Measurements from ENCODE around the gene RXRA. TPM values are rescaled to one million over a fixed set of nuclear protein-coding genes. Genes with fewer than 3 reads are reported as not detected.

RXRA gene
- total and polyA plus RNA-seq, 2 of the 13 experiments (the other 11 are each of a cell fraction or from before 2014, with no cell fraction given) = 18.9 to 29.2 TPM

DNA sequence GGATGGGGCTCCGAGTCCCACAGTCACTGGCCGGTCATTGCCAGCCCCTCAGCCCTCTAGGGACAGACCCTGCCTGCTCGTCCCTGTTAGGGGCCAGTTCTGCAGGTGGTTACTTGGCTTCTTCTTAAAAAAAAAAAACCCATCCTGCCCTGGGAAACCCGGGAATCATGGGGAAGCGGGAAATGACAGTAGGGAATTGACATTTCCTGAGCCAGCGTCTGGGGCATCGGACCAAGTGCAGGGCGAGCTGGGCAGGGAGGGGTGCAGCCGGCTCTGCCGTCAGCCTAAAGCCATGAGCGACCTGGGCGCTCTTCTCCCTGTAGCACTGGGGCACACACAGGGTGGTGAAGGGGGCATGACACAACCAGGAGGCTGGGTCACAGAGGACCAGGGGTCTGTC, 66.6 kb downstream of the RXRA start:
- Histone ChIP-seq H3K9me3 (ENCODE audit: low read length) (no peaks in the 10 kb centered on the region), H3K27me3 (ENCODE audit: control insufficient read depth in 1 of 2, insufficient read depth in 2 of 2, low read length in 2 of 2) (no peaks in the 10 kb centered on the region), H3K9ac (ENCODE audit: insufficient read depth, low read depth, low read length) (no peak overlapping the region), H3K4me1 (ENCODE audit: insufficient read depth, low read length) (peaks cover 8% of the 10 kb centered on the region), H2AFZ (ENCODE audit: low read length) (no peak overlapping the region), H3K36me3 (replicated peaks in 1 of 2; ENCODE audit: control insufficient read depth in 1 of 2, insufficient read depth in 2 of 2, low read length in 2 of 2) (no peaks in the 10 kb centered on the region), H3K79me2 (ENCODE audit: insufficient read depth, low read length) (peaks cover 50% of the 10 kb centered on the region), H4K20me1 (ENCODE audit: insufficient read depth, low read length) (peaks cover 74% of the 10 kb centered on the region), H3K4me2 (ENCODE audit: low read depth, low read length) (no peak overlapping the region), H3K27ac (ENCODE audit: extremely low read length, insufficient read depth, low read length) (no peak overlapping the region), H3K4me3 (replicated peaks in 1 of 3; ENCODE audit: insufficient read depth in 1 of 3, low read depth in 2 of 3, low read length in 3 of 3) (no peak overlapping the region)
- intact Hi-C loops (cut with micrococcal nuclease; ENCODE audit: unreplicated experiment) = no loop called here
- in situ Hi-C loops (cut with HindIII; ENCODE audit: extremely low pct_ligation_motif_present, low pct_unique_long_range_greater_than_20kb) = no loop called here
- POLR2A ChIA-PET = no interaction called here
- WGBS (ENCODE audit: low lambda C conversion rate) = 94% methylated on average over 10 of the region's 12 CpGs
- ATAC-seq (no peak), FAIRE-seq (no peak), DNase-seq (ENCODE audit: low spot score) (no peak)
- CTCF ChIA-PET (ENCODE audit: low intra/inter-chr PET ratio, low total read pairs) = no interaction called here
- TF ChIP-seq TARDBP (CRISPR knock-in tag; IDR thresholded peaks at IDR 0.05) (no peak), EP300 (IDR thresholded peaks at IDR 0.05; ENCODE audit: low read depth in 2 of 2, low read length in 2 of 2) (no peak), EP300 (CRISPR knock-in tag; IDR thresholded peaks at IDR 0.05; ENCODE audit: borderline replicate concordance) (no peak), PLRG1 (conservative IDR thresholded peaks at IDR 0.05) (no peak), SKI (IDR thresholded peaks at IDR 0.05; ENCODE audit: partially characterized antibody) (no peak), ATAD3A (CRISPR knock-in tag; IDR thresholded peaks at IDR 0.05) (no peak), AGO1 (IDR thresholded peaks at IDR 0.05; ENCODE audit: low read depth, low read length, poor library complexity, severe bottlenecking) (no peak), ZNF792 (CRISPR knock-in tag; IDR thresholded peaks at IDR 0.05) (no peak), MEIS1 (CRISPR knock-in tag; IDR thresholded peaks at IDR 0.05; ENCODE audit: borderline replicate concordance) (no peak)
- TF ChIP-seq, protein P1, sequence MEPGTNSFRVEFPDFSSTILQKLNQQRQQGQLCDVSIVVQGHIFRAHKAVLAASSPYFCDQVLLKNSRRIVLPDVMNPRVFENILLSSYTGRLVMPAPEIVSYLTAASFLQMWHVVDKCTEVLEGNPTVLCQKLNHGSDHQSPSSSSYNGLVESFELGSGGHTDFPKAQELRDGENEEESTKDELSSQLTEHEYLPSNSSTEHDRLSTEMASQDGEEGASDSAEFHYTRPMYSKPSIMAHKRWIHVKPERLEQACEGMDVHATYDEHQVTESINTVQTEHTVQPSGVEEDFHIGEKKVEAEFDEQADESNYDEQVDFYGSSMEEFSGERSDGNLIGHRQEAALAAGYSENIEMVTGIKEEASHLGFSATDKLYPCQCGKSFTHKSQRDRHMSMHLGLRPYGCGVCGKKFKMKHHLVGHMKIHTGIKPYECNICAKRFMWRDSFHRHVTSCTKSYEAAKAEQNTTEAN (CRISPR knock-in tag; conservative IDR thresholded peaks at IDR 0.05) = no peak
- no TSS peak for BruUV-seq (replicated peaks)
